Aorta (tissue), 5 donors: ENCODE results near the gene DPYSL4. TPM values are rescaled to one million over a fixed set of nuclear protein-coding genes. Genes with fewer than 3 reads are reported as not detected.

Source experiments
- ATAC-seq: fragments of 200-7000 bp; cut with Tn5 transposase; one replicate; pipeline ENCODE4 v1.9.1; 2022; ENCODE audit warnings: moderate library complexity; ENCODE audit not compliant: low FRiP score
- DNase-seq, 2 donors: peaks; one replicate each; pipeline ENCODE4 v3.0.0-alpha.2; 2020
- H3K27ac ChIP-seq, 2 donors: one replicate each; pipeline ENCODE4 v1.5.1; 2013; ENCODE audit warnings: low read length in 2 of 2, mild to moderate bottlenecking in 2 of 2, moderate library complexity in 2 of 2, control low read depth in 1 of 2, inconsistent platforms in 1 of 2, low read depth in 1 of 2
- H3K27me3 ChIP-seq, 2 donors: one replicate each; pipeline ENCODE4 v1.6.1; 2013; ENCODE audit warnings: control low read depth in 1 of 2, low read length in 1 of 2, mild to moderate bottlenecking in 1 of 2, moderate library complexity in 1 of 2; ENCODE audit not compliant: insufficient read depth in 2 of 2, control insufficient read depth in 1 of 2
- H3K36me3 ChIP-seq, 2 donors: one replicate each; pipeline ENCODE4 v1.6.1; 2013; ENCODE audit warnings: control low read depth in 1 of 2, low read length in 1 of 2, mild to moderate bottlenecking in 1 of 2; ENCODE audit not compliant: insufficient read depth in 2 of 2, control insufficient read depth in 1 of 2
- H3K4me1 ChIP-seq, 2 donors: one replicate each; pipeline ENCODE4 v1.6.1; 2013; ENCODE audit warnings: low read length in 2 of 2, control low read depth in 1 of 2, mild to moderate bottlenecking in 1 of 2, moderate library complexity in 1 of 2; ENCODE audit not compliant: insufficient read depth in 2 of 2, control insufficient read depth in 1 of 2
- H3K4me3 ChIP-seq, 2 donors: one replicate each; pipeline ENCODE4 v1.5.1; 2013; ENCODE audit warnings: low read length in 2 of 2, control low read depth in 1 of 2, mild to moderate bottlenecking in 1 of 2
- H3K9me3 ChIP-seq: one replicate; pipeline ENCODE4 v1.6.1; 2013; ENCODE audit warnings: mild to moderate bottlenecking, low read length; ENCODE audit not compliant: control insufficient read depth
- WGBS, 2 donors: extraction: QIAGEN DNeasy Blood & Tissue Kit; methylation state at CpG; one replicate each; pipeline ENCODE4 v1.1.7; 2013; 5-methylcytosine and 5-hydroxymethylcytosine counted together
- intact Hi-C, 2 donors: fragments of 100-400 bp; cut with DNase I; formaldehyde crosslinking; loops; one replicate each; pipeline versions ENCODE4 v1.14.2 to v1.15.0; 2022
- polyA plus RNA-seq, 2 donors: library from polyadenylated mRNA; stranded (reverse); fragments of 200-250 nt; gene quantifications; one replicate each; pipeline ENCODE4 v1.2.3, GENCODE V29; 2013
- total RNA-seq, 2 donors: library from RNA; stranded (reverse); fragmentation: NEBNext Ultra II Directional; extraction: Animal tissue kit (Norgen Biotek cat#: 25700); gene quantifications; one replicate each; pipeline ENCODE4 v1.2.1, GENCODE V29; 2021
- donor health status: healthy with polysubstance abuse.
- donor health status: Bipolar disorder and iron deficiency.
- donor health status: DM: no; HTN: no; CAD: no.
- donor health status: DM: no; HTN: no; CAD: no.
- donor health status: DM: yes; HTN: yes; CAD: no.

The DPYSL4 gene
- total and polyA plus RNA-seq, 4 donors, result 0.84 to 1.4 (median 0.95) TPM; not detected in 1

GRCh38 chr10:132176623-132177500 is 9.9 kb upstream of the DPYSL4 start:
- WGBS, 2 donors, result 59 to 63% methylated on average over 19 of the region's 19 CpGs
- peak in 1 of 2 donors; percentile 27 for DNase-seq
- H3K27me3 ChIP-seq, result no peaks in the 10 kb centered on the region

GRCh38 chr10:132178046-132178445 is 8.7 kb upstream of the DPYSL4 start:
- no peaks in the 10 kb centered on the region for H3K4me1 ChIP-seq
- intact Hi-C loops, result no loop called here
- ATAC-seq, result no peak

More at GRCh38 chr10:132176623-132177500, 9.9 kb upstream of the DPYSL4 start:
- Histone ChIP-seq H3K4me3 (no peak overlapping the region), H3K27ac (no peak overlapping the region), H3K9me3 (no peaks in the 10 kb centered on the region), H3K4me1 (no peaks in the 10 kb centered on the region), H3K36me3 (no peaks in the 10 kb centered on the region)
- ATAC-seq, result no peak
- intact Hi-C loops, result no loop called here

GRCh38 chr10:132178672-132179545 is 7.8 kb upstream of the DPYSL4 start:
- intact Hi-C loops, result no loop called here
- no peaks in the 10 kb centered on the region for H3K4me1 ChIP-seq
- 59 to 65% methylated on average over 23 of the region's 23 CpGs for WGBS, 2 donors
- H3K4me3 ChIP-seq, result no peak overlapping the region
- H3K27me3 ChIP-seq, result no peaks in the 10 kb centered on the region
- no peak overlapping the region for H3K27ac ChIP-seq
- peak in 1 of 2 donors; percentile 43 for DNase-seq
- no peaks in the 10 kb centered on the region for H3K36me3 ChIP-seq
- H3K9me3 ChIP-seq, result no peaks in the 10 kb centered on the region
- no peak for ATAC-seq

More at GRCh38 chr10:132178046-132178445, 8.7 kb upstream of the DPYSL4 start:
- no peak overlapping the region for H3K27ac ChIP-seq
- no peaks in the 10 kb centered on the region for H3K27me3 ChIP-seq
- peak in 1 of 2 donors; percentile 53 for DNase-seq
- no peaks in the 10 kb centered on the region for H3K36me3 ChIP-seq
- H3K4me3 ChIP-seq, result no peak overlapping the region
- no peaks in the 10 kb centered on the region for H3K9me3 ChIP-seq
- WGBS, 2 donors, result 64 to 69% methylated on average over 6 of the region's 6 CpGs

GRCh38 chr10:132179551-132180392 is 7.0 kb upstream of the DPYSL4 start:
- Histone ChIP-seq H3K9me3 (no peaks in the 10 kb centered on the region), H3K4me3 (no peak overlapping the region), H3K27me3 (no peaks in the 10 kb centered on the region), H3K27ac (no peak overlapping the region), H3K36me3 (no peaks in the 10 kb centered on the region), H3K4me1 (no peaks in the 10 kb centered on the region)
- peak in 1 of 2 donors; percentile 54 for DNase-seq
- intact Hi-C loops, result no loop called here
- 74 to 76% methylated on average over 16 of the region's 16 CpGs for WGBS, 2 donors
- ATAC-seq, result no peak

- H3K4me1 ChIP-seq, result no peaks in the 10 kb centered on the region
- ATAC-seq, result no peak
- H3K36me3 ChIP-seq, result no peaks in the 10 kb centered on the region
- H3K9me3 ChIP-seq, result no peaks in the 10 kb centered on the region
- H3K27ac ChIP-seq, result no peak overlapping the region
- no peak overlapping the region for H3K4me3 ChIP-seq
- intact Hi-C loops, result no loop called here
- no peak for DNase-seq
- WGBS, 2 donors, result 51 to 62% methylated on average over 12 to 14 of the region's 14 CpGs
- no peaks in the 10 kb centered on the region for H3K27me3 ChIP-seq
These were observed 6.0 kb upstream of the DPYSL4 start for GRCh38 chr10:132180736-132181135.

- H3K4me1 ChIP-seq, result no peaks in the 10 kb centered on the region
- intact Hi-C loops, result no loop called here
- no peak overlapping the region for H3K4me3 ChIP-seq
- H3K27me3 ChIP-seq, result no peaks in the 10 kb centered on the region
- no peak for ATAC-seq
- DNase-seq, result peak in 1 of 2 donors; percentile 63
- no peaks in the 10 kb centered on the region for H3K9me3 ChIP-seq
- H3K27ac ChIP-seq, result no peak overlapping the region
- 64 to 68% methylated on average over 25 of the region's 25 CpGs for WGBS, 2 donors
- no peaks in the 10 kb centered on the region for H3K36me3 ChIP-seq
These were observed 4.9 kb upstream of the DPYSL4 start for GRCh38 chr10:132181691-132182425.

GRCh38 chr10:132182591-132182990 is 4.2 kb upstream of the DPYSL4 start:
- DNase-seq, result peak in 1 of 2 donors; percentile 8
- Histone ChIP-seq H3K27me3 (no peaks in the 10 kb centered on the region), H3K4me3 (no peak overlapping the region), H3K27ac (no peak overlapping the region), H3K36me3 (no peaks in the 10 kb centered on the region), H3K4me1 (no peaks in the 10 kb centered on the region), H3K9me3 (no peaks in the 10 kb centered on the region)
- ATAC-seq, result no peak
- intact Hi-C loops, result no loop called here
- 82 to 84% methylated on average over 7 of the region's 7 CpGs for WGBS, 2 donors
